ENCODE measurements around the gene NRXN3.

NRXN3 gene

DNA sequence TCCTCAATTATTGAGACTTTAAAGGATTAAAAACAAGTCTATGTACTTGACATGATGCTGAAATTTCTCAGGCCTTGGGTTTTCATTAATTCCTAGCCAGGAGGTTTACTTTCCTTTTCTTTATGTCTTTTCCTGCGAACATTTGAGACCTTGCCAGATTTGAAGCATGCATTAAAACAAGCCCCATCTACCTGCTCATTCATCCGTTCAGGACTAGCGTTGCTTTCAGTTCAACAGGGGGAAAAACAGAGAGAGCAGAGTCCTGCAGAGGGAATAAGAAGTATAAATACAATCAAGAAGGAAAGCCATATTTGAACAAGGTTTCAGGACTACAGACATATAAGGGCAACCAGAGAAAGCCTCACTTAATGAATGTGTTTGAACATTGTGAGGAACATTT is 1498.8 kb downstream of the NRXN3 start:
- no peak for DNase-seq

DNA sequence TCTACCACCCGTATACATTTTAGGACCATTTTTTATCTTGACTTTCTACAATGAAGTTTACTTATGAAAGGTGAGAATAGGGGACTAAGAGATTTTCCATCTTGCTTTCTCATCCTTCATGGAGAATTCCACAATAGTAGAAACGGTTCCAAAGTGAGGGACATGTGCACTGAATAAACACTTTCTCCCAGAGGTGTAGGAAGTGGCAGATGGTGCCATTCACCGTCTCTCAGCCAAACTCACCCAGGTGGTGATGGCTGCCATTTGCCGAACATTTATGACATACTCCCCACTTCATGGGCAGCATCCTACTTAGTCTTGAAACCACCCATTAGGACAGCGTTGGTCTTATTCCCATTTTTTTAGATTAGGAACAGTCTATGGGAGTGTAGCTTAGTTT is 1500.6 kb downstream of the NRXN3 start:
- DNase-seq = no peak

DNA sequence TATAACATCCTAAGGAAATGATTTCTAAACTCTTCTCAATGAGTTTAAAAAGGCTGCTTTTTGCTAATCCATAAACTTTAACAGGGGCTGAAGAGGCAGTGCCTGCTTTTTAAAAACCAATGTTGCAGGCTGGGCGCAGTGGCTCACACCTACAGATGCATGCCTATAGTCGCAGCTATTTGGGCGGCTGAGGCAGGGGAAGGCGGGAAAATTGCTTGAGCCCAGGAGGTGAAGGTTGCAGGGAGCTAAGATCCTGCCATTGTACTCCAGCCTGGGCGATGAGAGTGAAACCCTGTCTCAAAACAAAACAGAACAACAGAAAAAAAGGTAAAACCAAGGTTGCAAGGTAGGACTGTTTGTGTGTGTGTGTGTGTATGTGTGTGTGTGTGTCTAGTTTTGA is 1509.9 kb downstream of the NRXN3 start:
- DNase-seq = no peak

DNA sequence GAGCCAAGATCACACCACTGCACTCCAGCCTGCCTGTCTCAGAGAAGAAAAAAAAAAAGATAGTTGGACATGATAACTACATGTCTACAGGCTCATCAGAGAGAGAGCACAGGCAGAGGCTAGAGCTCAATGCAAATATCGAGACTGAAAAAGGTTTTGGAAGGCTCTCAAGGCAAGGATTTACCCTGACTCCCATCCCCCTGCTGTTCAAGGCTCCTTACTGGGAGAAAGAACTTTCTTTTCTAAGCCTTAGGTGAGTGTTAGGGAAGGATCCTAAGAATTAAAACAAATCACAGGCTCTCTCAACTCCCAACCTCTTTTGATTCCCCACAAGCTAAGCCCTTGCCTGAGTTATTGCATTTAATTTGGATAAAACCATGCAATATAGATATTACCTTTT is 1516.0 kb downstream of the NRXN3 start:
- DNase-seq = no peak

DNA sequence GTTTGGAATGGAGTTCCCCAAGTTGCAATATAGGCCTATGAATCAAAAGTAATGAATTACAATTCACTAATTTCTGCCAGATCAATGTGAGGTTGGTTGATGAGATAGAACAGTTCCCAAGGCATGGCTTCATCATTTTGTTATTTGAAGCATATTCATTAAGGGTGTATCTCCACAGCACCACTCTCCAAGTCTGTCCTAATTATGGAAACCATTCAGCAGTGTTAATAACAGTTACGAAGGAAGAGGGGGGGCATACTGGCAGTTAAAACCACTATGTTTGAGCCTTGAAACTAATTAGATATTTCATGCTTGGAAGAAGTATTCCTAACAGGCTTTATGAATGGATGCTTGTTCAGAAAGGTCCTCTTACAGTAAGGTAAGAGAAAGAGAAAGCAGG is 1520.8 kb downstream of the NRXN3 start:
- DNase-seq = no peak

DNA sequence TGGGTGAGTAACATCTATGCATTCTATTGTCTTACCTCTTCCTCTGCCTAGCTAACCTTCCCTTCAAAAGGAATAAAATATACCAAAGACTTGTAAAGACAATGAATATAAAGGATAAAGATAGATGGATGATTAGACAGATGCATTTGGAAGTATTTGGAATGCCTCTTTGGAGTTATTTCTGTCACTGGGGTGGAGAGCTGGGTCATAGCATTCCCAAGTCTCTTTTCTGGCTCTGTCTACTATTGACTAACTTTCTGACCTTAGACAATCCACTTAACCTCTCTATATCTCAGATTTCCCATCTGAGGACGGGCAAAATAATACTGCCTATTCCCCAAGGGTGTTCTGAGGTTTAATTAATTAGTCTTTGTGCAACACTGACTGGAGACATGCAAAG is 1523.8 kb downstream of the NRXN3 start:
- no peak for DNase-seq

DNA sequence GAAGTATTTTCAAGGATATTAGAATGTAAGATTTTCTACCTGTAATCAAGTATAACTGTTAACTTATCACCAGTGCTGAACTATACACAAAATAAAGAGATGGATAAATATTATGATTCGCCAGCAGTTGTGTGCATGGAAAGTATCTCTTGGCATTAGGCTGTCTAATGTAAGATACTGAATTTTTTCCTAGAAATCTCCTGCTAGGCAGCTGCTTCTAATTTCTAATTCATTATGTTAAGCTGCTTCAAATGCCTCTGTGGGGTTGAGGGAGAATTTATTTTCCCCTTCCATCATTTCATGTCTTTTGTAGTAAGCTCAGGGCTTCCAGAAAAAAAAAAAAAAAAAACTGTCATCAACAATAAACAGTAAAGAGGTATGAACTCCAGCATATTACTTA is 1525.1 kb downstream of the NRXN3 start:
- DNase-seq = no peak

DNA sequence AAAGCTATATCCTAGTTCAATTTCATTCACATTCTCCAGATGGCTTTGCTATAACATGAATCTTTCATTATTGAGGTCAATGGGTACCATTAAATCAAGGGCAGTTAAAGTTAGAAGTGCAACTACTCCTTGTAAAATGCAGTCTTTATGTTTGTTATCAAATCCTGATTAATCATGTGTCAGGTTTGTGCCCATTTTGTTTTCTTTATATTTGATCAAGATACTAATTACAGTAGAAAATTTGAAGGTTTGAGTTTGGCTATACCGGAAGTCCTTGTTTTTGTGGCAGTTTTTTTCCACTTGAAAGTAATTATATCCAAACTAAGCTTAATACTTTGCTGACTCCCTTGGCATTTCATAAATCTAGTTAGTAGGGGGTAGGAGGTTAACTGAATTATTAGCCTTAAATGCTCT is 1528.1 kb downstream of the NRXN3 start:
- no peak for DNase-seq

DNA sequence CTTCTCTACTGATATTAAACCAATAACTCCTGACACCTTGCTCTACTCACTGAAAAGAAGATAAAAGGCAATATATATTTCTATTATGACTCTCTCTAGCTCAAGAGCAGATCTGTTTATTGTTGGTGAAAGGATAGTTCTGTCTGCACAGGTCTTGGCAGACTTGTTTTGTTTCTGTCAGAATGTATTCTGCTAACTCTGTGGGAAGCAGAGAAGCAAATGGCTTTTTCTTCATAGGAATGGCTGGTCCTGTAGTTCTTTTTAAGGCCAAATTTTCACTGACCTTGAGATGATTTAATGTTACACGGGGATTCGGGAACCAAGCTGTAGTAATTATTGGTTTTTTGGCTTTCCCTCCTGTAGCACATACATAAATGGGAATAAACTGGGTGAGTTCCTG is 1529.0 kb downstream of the NRXN3 start:
- no peak for DNase-seq

DNA sequence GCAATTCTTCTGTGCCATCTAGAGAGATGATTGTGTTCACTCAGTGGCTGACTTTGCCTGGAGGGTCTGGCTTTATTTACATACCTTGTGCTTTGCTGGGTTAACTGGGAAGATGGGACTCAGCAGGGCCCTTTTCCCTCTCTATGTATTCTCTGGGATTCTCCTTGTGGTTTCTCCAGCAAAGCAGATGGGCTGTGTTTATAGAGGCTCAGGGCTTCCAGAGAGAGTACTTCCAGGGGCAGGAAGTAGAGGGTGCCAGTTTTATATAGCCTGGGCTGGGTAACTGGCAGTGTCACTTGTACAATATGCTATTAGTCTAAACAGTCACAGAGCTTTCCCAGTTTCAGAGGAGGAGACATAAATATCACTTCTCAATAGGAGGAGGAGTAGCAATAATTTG is 1531.2 kb downstream of the NRXN3 start:
- no peak for DNase-seq

DNA sequence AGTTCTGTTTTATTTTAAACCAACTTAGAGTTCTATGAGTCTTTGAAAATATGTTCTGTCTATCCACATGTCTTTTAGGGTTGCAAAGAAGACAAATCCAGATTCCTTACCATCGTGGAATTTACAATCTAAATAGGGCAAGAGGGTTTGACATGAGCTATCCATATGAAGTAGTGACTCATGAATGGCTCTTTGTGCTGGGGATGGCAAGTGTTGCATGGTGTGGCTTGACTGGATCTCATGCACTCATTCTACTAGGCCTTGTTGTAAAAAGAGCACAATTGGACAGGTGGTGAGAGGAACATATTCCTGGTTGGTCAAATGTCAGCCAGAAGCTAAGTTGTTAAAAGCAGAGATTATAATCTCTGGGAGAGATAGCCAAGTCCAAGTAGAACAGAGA is 1532.0 kb downstream of the NRXN3 start:
- DNase-seq = no peak

DNA sequence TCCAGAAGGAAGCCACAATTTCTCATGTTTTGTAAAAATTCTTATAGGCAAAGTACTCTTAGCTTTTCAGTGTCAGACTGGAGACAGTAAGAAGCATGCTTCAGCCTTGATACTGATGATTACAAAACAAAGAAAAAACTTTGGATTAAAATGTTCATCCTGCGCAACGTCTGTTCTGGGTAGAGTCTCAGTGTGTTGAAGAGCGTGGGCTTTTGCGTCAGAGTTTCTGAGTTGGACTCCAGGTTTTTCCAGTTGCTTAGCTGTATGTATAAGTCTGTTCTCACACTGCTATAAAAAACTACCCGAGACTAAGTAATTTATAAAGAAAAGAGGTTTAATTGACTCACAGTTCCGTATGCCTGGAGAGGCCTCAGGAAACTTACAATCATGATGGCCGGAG is 1533.0 kb downstream of the NRXN3 start:
- DNase-seq = no peak

DNA sequence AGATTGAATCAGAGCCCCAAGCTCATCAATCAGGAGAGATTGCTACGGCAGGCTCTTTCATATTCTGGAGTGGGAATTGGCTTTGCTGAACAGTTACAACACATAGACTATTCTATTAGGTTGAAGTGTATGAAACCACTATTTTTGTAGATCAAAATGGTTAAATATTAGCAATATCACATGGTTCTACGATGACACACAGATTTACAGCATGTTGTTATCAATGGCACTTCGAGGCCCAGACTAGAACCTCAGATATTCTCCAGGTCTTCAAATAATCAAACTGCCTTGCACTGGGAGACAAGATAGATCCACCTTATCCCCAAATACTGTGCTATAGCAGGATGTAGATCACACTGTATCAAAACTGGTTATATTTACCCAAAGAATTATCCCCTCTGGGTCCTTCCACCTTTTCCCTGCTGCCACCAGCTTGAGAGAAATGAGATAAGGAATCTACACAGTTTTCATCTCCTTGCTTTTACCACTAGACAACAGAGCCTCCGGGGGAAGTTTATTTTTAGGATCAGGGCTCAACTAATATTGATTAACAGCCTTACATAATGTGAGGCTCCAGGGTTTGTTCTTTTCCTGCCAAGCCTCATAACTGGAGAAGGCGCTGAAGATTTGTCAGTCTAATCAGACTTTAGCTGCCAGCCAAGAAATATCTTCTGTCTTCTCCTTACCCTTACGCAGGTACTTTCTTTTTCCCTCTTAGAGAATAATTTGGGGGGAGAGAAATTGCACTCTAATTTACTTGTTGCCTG is 1534.1 kb downstream of the NRXN3 start:
- no peak for DNase-seq

DNA sequence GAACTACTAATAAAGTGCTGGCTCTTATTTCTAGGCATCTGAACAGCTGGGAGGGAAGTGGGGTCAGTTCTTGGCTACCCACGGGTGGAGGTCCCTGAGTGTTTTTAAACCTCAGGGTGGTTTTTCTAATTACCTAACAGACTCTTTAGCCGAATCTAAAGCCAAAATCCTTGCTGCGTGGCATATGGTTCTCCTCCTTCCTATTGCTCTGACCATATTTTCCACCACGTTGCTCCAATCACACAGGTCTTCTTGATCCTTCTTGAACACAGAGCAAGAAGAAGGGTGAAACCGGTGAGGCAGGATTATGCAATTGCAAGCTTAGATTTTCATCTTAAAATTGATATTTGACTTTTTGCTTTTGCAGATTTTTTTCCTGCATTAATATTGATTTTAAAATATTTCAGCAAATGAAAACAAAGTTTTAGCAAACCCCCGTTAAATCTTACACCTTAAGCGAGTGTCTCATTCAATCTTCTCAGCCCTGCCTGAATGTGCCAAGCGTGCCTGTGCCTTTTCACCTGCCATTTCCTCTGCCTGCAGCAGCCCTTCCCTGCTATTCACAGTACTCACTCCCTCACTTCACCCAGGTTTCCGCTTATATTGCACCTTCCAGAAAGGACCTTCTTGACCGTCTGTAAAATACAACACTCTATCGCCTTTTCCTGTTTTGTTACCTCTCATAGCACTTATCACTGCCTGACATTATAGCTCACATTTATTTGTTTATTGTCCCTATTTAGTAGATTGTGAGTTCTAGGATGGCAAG is 1535.1 kb downstream of the NRXN3 start:
- no peak for DNase-seq

DNA sequence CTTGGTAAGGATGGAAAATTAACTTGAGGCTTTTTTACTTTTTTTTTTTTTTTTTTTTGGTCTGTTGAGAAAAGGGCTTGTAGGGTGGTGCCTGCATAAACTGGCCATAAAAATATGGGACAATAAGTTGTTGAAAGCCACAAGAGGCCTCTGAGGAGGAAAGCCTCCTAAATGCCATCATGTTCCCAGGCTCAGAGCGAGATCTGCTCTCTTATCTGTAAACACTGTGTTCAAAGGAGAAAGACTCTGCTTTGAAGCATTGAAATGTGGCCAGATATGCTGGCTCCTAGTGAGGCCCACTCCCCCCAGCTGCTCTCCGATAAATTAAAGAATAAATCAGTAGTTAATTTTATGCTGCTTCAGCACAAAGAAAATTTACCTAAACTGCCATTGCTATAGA is 1536.2 kb downstream of the NRXN3 start:
- no peak for DNase-seq

DNA sequence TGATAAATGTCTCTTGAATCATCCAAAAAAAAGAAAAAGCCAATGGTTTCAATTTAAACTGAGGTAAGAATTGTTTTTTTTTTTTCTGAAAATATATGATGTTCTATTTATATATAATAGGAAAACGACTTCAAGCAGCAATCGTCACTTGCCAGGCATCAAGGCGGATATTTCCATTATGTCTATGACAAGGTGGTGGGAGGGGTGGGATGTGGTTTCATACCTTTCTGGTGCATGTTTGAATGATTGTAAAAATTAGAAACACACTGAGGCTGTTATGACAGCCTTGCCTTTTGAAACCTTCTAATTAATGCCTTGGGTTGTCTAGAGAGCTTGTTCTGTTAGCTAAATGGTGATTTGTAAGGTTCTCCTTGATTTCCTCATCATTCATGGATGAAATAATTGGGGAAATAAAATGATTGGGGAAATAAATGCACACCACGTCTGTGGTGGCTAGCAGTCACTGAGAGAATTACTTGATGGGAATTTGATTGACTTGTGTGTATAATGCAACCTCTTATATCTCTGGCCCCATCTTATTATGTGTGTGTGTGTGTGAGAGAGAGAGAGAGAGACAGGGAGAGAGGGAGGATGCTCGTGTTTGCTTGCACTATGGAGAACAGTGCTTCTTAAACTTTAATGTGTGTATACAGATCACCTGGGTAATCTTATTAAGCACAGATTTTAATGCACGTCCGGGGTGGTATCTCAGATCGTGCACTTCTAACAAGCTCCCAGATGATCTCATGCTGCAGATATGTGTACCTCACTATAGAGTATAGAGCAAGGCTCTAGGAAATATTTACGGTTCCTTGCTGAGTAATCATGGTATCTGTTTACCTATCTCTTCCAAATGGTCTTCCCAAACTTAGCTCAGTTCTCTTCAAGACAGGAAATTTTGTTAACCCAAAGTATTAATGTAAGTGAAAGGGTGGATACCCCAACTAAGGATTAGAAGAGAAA is 1538.5 kb downstream of the NRXN3 start:
- DNase-seq = no peak

DNA sequence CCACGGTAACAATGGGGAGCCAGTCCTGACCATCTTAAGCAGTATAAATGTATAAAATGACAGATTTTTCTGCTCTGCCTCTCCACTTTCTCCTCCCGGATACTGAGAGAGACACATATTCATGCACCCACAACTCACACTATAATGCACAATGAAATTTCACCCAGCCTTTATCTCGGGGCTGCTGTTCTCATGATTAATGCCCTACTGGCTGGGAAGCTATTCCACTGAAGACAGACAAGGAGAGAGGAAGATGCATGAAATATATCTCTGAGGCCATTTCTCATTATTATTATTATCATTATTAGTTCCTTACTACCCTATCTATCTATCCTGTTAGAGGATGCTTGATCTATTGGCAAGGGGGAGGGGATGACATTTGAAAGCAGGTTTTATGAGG is 1539.4 kb downstream of the NRXN3 start:
- DNase-seq = no peak

DNA sequence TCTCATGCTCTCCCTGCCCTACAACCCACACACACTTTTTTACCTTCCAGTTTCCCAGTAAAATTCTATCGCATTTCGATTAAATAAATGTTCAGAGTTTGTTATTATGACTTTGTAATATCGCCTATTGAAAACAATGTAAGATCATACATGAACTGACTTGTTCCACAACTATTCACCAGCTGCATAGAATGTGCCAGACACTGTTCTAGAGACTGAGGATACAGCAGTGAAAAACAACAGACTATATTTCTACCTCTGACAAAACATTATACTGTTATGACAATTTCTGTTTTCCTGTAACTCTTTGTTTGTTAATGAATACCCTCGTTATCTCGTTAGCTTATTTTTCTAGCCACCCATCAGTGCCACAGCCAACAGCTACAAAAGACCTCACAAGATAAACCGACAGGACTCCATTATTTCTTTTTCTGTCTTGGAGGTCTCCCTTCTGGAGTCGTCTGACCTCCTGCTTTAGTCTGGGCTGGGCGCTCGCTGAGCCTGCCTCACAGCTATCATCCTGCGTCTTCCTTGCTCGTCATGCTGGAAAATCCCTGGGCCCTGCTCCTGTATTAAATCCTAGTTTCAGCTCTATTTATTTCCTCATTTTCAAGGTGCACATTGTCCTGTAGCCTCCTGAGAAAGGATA is 1542.3 kb downstream of the NRXN3 start:
- no peak for DNase-seq

DNA sequence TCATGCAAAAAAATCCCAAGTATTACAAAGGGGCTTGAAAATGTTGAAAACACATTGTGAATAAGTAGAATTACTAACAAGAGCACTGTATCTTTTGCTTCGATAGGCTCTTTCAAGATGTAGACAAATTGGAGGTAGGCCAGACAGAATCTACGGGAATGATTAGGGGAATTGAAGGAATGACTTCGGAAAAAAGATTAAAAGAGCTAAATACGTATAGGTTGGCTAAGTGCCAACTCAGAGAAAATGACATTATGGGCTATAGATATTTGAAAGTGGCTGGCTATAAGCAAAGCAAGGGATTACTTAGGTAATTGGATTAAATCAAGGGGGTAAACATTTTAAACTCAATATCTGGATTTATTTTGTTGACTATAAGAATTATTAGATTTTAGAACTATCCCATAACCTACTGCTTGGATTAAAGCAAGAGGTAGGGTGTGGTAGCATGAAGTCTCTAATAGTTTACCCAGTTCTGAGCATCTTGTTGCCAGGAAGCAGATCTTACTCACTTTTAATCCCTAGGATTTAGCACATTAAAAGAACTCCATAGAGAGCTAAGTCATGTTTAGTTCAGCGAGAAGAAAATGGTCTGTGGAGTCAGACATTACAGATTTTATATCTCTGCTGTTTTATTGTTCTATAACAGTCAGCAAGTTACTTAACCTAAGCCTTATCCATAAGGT is 1551.4 kb downstream of the NRXN3 start:
- DNase-seq = no peak

DNA sequence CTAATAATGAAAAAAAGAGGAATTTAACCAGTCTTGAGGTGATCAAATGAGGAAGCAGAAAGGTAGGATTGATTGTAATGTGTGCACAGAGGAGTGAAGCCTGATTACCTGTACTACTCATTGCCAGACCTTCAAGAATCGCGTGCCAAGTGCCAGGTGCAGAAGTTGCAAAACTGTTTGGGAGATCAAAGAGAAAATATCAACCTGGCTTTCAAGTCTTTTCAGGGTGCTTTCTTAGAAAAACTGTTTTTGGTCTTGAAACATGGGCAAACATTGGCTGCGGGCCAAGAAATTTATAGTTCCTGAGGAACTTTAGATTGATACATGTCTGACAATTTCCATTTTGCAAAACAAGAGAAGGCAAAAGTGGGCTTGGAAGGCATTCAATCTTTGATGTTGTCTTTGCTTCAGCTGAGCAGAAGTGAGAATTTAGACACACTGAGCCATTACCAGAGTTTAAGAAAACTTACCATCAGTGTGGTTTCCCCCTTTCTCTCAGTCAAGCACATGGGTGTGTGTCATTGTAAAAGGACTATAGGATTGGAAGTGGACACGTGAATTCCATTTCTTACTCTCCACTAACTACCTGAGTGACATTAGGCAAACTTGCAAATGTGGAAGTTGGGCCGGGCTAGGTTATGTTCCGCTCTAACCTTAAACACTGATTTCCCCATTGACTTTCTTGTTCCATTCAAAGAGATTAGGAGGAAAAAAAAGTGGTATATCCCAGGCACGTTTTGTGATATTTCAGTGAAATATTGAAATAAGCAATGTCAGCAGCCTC is 1555.0 kb downstream of the NRXN3 start:
- no peak for DNase-seq

DNA sequence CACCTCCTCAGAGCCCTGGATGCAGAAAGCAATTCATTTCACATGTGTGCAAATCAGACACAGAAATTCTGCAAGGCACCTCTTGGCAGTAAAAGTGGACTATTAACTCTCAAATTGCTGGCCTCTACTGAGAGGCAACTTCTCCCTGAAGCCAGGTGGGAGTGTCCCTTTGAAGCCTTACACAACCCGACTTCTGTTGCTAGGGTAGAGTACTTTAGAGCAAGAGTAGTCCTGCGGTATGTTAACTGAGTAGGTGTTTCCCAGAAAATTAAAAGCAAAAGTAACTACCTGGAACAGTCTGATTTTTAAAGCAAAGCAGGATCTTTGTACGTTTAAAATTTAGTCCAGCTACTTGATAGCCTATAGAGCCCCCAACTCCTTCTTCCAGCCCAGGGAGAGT is 1557.7 kb downstream of the NRXN3 start:
- DNase-seq = no peak

DNA sequence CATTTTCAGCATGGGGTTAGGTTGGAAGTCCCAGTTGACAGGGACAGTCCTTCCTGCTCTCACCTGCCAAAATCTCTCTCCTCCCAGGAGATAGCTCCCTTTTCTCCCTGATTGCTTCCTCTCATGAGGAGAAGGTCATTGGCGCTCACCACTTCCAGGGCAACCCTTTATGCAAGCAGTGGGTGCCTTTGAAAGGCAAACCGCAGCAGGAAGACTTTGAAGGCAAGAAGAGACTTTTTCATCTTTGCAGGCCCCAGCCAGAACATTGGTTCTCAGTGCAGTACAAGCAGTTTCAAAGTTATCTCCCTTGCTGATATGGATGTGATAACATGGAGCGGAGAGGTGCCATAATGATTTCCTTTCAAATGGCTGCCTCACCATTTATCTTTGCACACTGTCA is 1558.2 kb downstream of the NRXN3 start:
- no peak for DNase-seq

Data from NCI-H2029 treated with DMSO at 0.1 percent for 48 hours (cell line).